Measurements from ENCODE around the gene SLC17A7. TPM values are rescaled to one million over a fixed set of nuclear protein-coding genes. Genes with fewer than 3 reads are reported as not detected.

SLC17A7 gene
- total RNA-seq, 1 experiment from 2014 or later, result 0.84 TPM

Other genes with a start within 250 kb of the SLC17A7 start
- gene SLC6A16, start 116.3 kb downstream of the SLC17A7 start, total RNA-seq (2014; rRNA removed; shearing (Covaris generic)), result 0.10 and 0.12 TPM in 2 replicates
- gene CD37, start 106.1 kb downstream of the SLC17A7 start, total RNA-seq (2014; rRNA removed; shearing (Covaris generic)), result not detected in 2 replicates
- gene TEAD2, start 79.1 kb downstream of the SLC17A7 start, total RNA-seq (2014; rRNA removed; shearing (Covaris generic)), result 34.2 and 36.4 TPM in 2 replicates
- gene DKKL1, start 77.7 kb downstream of the SLC17A7 start, total RNA-seq (2014; rRNA removed; shearing (Covaris generic)), result 0.24 and 0.59 TPM in 2 replicates
- gene KASH5, start 53.3 kb downstream of the SLC17A7 start, total RNA-seq (2014; rRNA removed; shearing (Covaris generic)), result not detected in 2 replicates
- not detected in 2 replicates for gene PTH2, start 18.1 kb downstream of the SLC17A7 start, total RNA-seq (2014; rRNA removed; shearing (Covaris generic))
- gene GFY, start 16.1 kb downstream of the SLC17A7 start, total RNA-seq (2014; rRNA removed; shearing (Covaris generic)), result not detected in 2 replicates
- 176 and 221 TPM in 2 replicates for gene PIH1D1, start 10.3 kb upstream of the SLC17A7 start, total RNA-seq (2014; rRNA removed; shearing (Covaris generic))
- gene ALDH16A1, start 11.7 kb upstream of the SLC17A7 start, total RNA-seq (2014; rRNA removed; shearing (Covaris generic)), result 12.9 and 20.3 TPM in 2 replicates
- 8.0 and 12.7 TPM in 2 replicates for gene FLT3LG, start 32.7 kb upstream of the SLC17A7 start, total RNA-seq (2014; rRNA removed; shearing (Covaris generic))
- 2,557 and 2,630 TPM in 2 replicates for gene RPL13A, start 46.1 kb upstream of the SLC17A7 start, total RNA-seq (2014; rRNA removed; shearing (Covaris generic))
- gene RPS11, start 54.9 kb upstream of the SLC17A7 start, total RNA-seq (2014; rRNA removed; shearing (Covaris generic)), result 4,830 and 4,921 TPM in 2 replicates
- 14.7 and 22.9 TPM in 2 replicates for gene FCGRT, start 71.1 kb upstream of the SLC17A7 start, total RNA-seq (2014; rRNA removed; shearing (Covaris generic))
- gene RCN3, start 86.5 kb upstream of the SLC17A7 start, total RNA-seq (2014; rRNA removed; shearing (Covaris generic)), result 145 and 157 TPM in 2 replicates
- 159 TPM in 2 replicates for gene NOSIP, start 139.0 kb upstream of the SLC17A7 start, total RNA-seq (2014; rRNA removed; shearing (Covaris generic))
- gene PRRG2, start 139.8 kb upstream of the SLC17A7 start, total RNA-seq (2014; rRNA removed; shearing (Covaris generic)), result 0.10 TPM in 1 of 2 replicates, not detected in the other
- 1.1 and 2.3 TPM in 2 replicates for gene PRR12, start 149.7 kb upstream of the SLC17A7 start, total RNA-seq (2014; rRNA removed; shearing (Covaris generic))
- gene RRAS, start 198.6 kb upstream of the SLC17A7 start, total RNA-seq (2014; rRNA removed; shearing (Covaris generic)), result 81.8 and 84.2 TPM in 2 replicates
- 7.1 and 16.0 TPM in 2 replicates for gene SCAF1, start 200.7 kb upstream of the SLC17A7 start, total RNA-seq (2014; rRNA removed; shearing (Covaris generic))
- gene IRF3, start 224.3 kb upstream of the SLC17A7 start, total RNA-seq (2014; rRNA removed; shearing (Covaris generic)), result 58.4 and 87.0 TPM in 2 replicates
- 19.7 and 26.8 TPM in 2 replicates for gene BCL2L12, start 224.4 kb upstream of the SLC17A7 start, total RNA-seq (2014; rRNA removed; shearing (Covaris generic))
- gene PRMT1, start 235.7 kb upstream of the SLC17A7 start, total RNA-seq (2014; rRNA removed; shearing (Covaris generic)), result 334 and 387 TPM in 2 replicates
- gene ADM5, start 248.1 kb upstream of the SLC17A7 start, total RNA-seq (2014; rRNA removed; shearing (Covaris generic)), result 0.72 and 0.78 TPM in 2 replicates
- 18.3 and 21.8 TPM in 2 replicates for gene CPT1C, start 249.6 kb upstream of the SLC17A7 start, total RNA-seq (2014; rRNA removed; shearing (Covaris generic))

Measured in RPMI7951 (cell line).